H9 (cell line): ENCODE data around the gene INPP5F. TPM values are rescaled to one million over a fixed set of nuclear protein-coding genes. Genes with fewer than 3 reads are reported as not detected.

ENCODE experiments used
- DNase-seq: peaks from one replicate; pipeline ENCODE4 v3.0.0-alpha.2; 2017
- H2AFZ ChIP-seq: one replicate; pipeline ENCODE4 v1.6.1; 2013; ENCODE audit warnings: mild to moderate bottlenecking, low read length, control low read depth, moderate library complexity
- H2AK5ac ChIP-seq: 2 replicates; pipeline ENCODE4 v1.6.1; 2013; ENCODE audit warnings: low read length, control low read depth, mixed read lengths; ENCODE audit not compliant: insufficient read length
- H2BK120ac ChIP-seq: one replicate; pipeline ENCODE4 v1.6.1; 2013; ENCODE audit warnings: low read depth, mild to moderate bottlenecking, low read length, control low read depth, inconsistent platforms; ENCODE audit not compliant: poor library complexity, severe bottlenecking
- H2BK12ac ChIP-seq: 2 replicates; pipeline ENCODE4 v1.6.1; 2013; ENCODE audit warnings: low read length, control low read depth, mixed read lengths, low read depth; ENCODE audit not compliant: insufficient read length
- H2BK15ac ChIP-seq: 2 replicates; pipeline ENCODE4 v1.6.1; 2013; ENCODE audit warnings: low read depth, low read length, control low read depth
- H2BK20ac ChIP-seq: one replicate; pipeline ENCODE4 v1.6.1; 2013; ENCODE audit warnings: low read depth, mild to moderate bottlenecking, low read length, control low read depth, inconsistent platforms; ENCODE audit not compliant: poor library complexity, severe bottlenecking
- H2BK5ac ChIP-seq: 2 replicates; pipeline ENCODE4 v1.6.1; 2013; ENCODE audit warnings: low read length, control low read depth, mixed read lengths; ENCODE audit not compliant: insufficient read length
- H3K14ac ChIP-seq: 2 replicates; pipeline ENCODE4 v1.6.1; 2013; ENCODE audit warnings: low read length, control low read depth; ENCODE audit not compliant: insufficient read depth
- H3K18ac ChIP-seq: 2 replicates; pipeline ENCODE4 v1.6.1; 2013; ENCODE audit warnings: low read depth, mild to moderate bottlenecking, mixed read lengths, low read length, control low read depth; ENCODE audit not compliant: insufficient read length
- H3K23ac ChIP-seq: 2 replicates; pipeline ENCODE4 v1.6.1; 2013; ENCODE audit warnings: low read length, control low read depth, mixed read lengths, low read depth; ENCODE audit not compliant: insufficient read length
- H3K23me2 ChIP-seq: 2 replicates; pipeline ENCODE4 v1.6.1; 2013; ENCODE audit warnings: low read depth, mild to moderate bottlenecking, mixed read lengths, low read length, control low read depth; ENCODE audit not compliant: insufficient read length, poor library complexity, severe bottlenecking
- H3K27ac ChIP-seq: 2 replicates; pipeline ENCODE4 v1.5.1; 2013; ENCODE audit warnings: low read length, control low read depth, mixed read lengths, low read depth; ENCODE audit not compliant: insufficient read length
- H3K27me3 ChIP-seq: 2 replicates; pipeline ENCODE4 v1.6.1; 2013; ENCODE audit warnings: low read length, control low read depth, inconsistent platforms; ENCODE audit not compliant: insufficient read depth
- H3K4ac ChIP-seq: 2 replicates; pipeline ENCODE4 v1.6.1; 2013; ENCODE audit warnings: low read depth, mild to moderate bottlenecking, control low read depth, inconsistent platforms, low read length, moderate library complexity
- H3K4me1 ChIP-seq: 2 replicates; pipeline ENCODE4 v1.6.1; 2013; ENCODE audit warnings: low read length, control low read depth, inconsistent platforms; ENCODE audit not compliant: insufficient read depth
- H3K4me2 ChIP-seq: 2 replicates; pipeline ENCODE4 v1.6.1; 2013; ENCODE audit warnings: low read length, control low read depth, mixed read lengths; ENCODE audit not compliant: insufficient read length, insufficient read depth
- H3K56ac ChIP-seq: 2 replicates; pipeline ENCODE4 v1.6.1; 2013; ENCODE audit warnings: low read depth, mild to moderate bottlenecking, mixed read lengths, low read length, control low read depth; ENCODE audit not compliant: insufficient read length
- H3K79me1 ChIP-seq: 2 replicates; pipeline ENCODE4 v1.6.1; 2013; ENCODE audit warnings: low read depth, mild to moderate bottlenecking, moderate library complexity, low read length, control low read depth, inconsistent platforms; ENCODE audit not compliant: insufficient read depth, poor library complexity, severe bottlenecking
- H3K79me2 ChIP-seq: 2 replicates; pipeline ENCODE4 v1.6.1; 2013; ENCODE audit warnings: low read length, control low read depth, inconsistent platforms; ENCODE audit not compliant: insufficient read depth
- H3K9ac ChIP-seq: 2 replicates; pipeline ENCODE4 v1.6.1; 2013; ENCODE audit warnings: low read length, control low read depth, mixed read lengths; ENCODE audit not compliant: insufficient read length; ENCODE audit errors: extremely low read depth
- H3K9me3 ChIP-seq: one replicate; pipeline ENCODE4 v1.6.1; 2013; ENCODE audit warnings: low read depth, low read length, inconsistent platforms; ENCODE audit not compliant: control insufficient read depth
- H3T11ph ChIP-seq: one replicate; pipeline ENCODE4 v1.6.1; 2013; ENCODE audit warnings: mild to moderate bottlenecking, low read length, control low read depth, inconsistent platforms
- H4K20me1 ChIP-seq: one replicate; pipeline ENCODE4 v1.6.1; 2013; ENCODE audit not compliant: control insufficient read depth, insufficient read length, insufficient read depth
- H4K5ac ChIP-seq: 2 replicates; pipeline ENCODE4 v1.6.1; 2013; ENCODE audit warnings: low read depth, mild to moderate bottlenecking, mixed read lengths, low read length, control low read depth; ENCODE audit not compliant: insufficient read length
- H4K8ac ChIP-seq: replicated peaks from 2 replicates; pipeline ENCODE4 v1.6.1; 2013; ENCODE audit warnings: low read length, control low read depth, mixed read lengths, low read depth; ENCODE audit not compliant: insufficient read length
- H4K91ac ChIP-seq: 2 replicates; pipeline ENCODE4 v1.6.1; 2013; ENCODE audit warnings: low read depth, mild to moderate bottlenecking, moderate library complexity, mixed read lengths, low read length, control low read depth; ENCODE audit not compliant: insufficient read length
- H3K27ac Mint-ChIP-seq, 3 experiments: 2 replicates in 2 of 3; 3 replicates in 1 of 3; pipeline ENCODE4 v1.8.0; 2020 to 2021; ENCODE audit warnings: mixed read lengths in 3 of 3, mild to moderate bottlenecking in 1 of 3, moderate library complexity in 1 of 3
- H3K27me3 Mint-ChIP-seq: 2 replicates; pipeline ENCODE4 v1.8.0; 2021; ENCODE audit warnings: low read depth, mild to moderate bottlenecking, moderate library complexity, mixed read lengths
- H3K36me3 Mint-ChIP-seq, 3 experiments: 2 replicates in 2 of 3; 3 replicates in 1 of 3; pipeline ENCODE4 v1.8.0; 2020 to 2021; ENCODE audit warnings: low read depth in 3 of 3, mixed read lengths in 3 of 3; ENCODE audit not compliant: insufficient read depth in 1 of 3
- H3K4me1 Mint-ChIP-seq, 2 experiments: 2 replicates each; pipeline ENCODE4 v1.8.0; 2020; ENCODE audit warnings: mixed read lengths in 2 of 2
- H3K4me3 Mint-ChIP-seq, 2 experiments: 2 replicates in 1 of 2; 3 replicates in 1 of 2; pipeline ENCODE4 v1.8.0; 2020 to 2021; ENCODE audit warnings: mild to moderate bottlenecking in 2 of 2, mixed read lengths in 2 of 2, moderate library complexity in 1 of 2
- H3K9me3 Mint-ChIP-seq, 2 experiments: 2 replicates in 1 of 2; 3 replicates in 1 of 2; pipeline ENCODE4 v1.8.0; 2020; ENCODE audit warnings: mild to moderate bottlenecking in 2 of 2, mixed read lengths in 2 of 2, moderate library complexity in 1 of 2
- WGBS: extraction: QIAGEN DNeasy Blood & Tissue Kit; methylation state at CpG from one replicate; pipeline ENCODE4 v1.1.7; 2013; ENCODE audit warnings: missing lambda C conversion rate, low lambda C conversion rate, mixed read lengths; ENCODE audit not compliant: insufficient read length; ENCODE audit errors: extremely low coverage; 5-methylcytosine and 5-hydroxymethylcytosine counted together
- total RNA-seq: library from RNA; stranded (reverse); gene quantifications from 2 replicates; pipeline ENCODE4 v1.2.1, GENCODE V29; 2021
- TF ChIP-seq, protein P1 (sequence below): fragments of 200-600 bp; sonication (generic); conservative IDR thresholded peaks from 3 replicates; pipeline ENCODE4 v1.8.0; 2021; ENCODE audit warnings: antibody characterized with exemption, mild to moderate bottlenecking

INPP5F gene
- total RNA-seq, 1 experiment from 2014 or later = 108 TPM

DNA sequence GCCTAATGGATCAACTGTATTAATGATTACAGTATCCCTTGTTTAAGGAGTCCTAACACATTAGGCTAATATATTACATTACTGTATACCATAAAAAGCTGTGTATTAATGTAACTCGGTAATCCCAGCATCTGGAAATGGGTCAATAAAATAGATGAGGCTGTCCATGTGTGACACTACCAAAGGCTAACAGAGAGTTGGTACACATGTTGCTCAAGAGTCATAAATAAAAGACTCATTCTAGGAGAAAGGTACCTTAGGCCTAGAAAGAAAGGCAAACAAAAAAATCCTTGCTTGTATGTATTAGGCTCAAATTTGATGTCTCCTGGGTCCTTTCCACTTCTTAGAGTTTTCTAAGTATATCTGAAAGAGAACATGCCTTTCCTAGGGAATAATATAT lies 132.2 kb downstream of the INPP5F start:
- Histone ChIP-seq H4K20me1 (no peaks in the 10 kb centered on the region), H4K8ac (no peak overlapping the region), H2BK12ac (no peak overlapping the region), H3K9me3 (no peaks in the 10 kb centered on the region), H3T11ph (no peak overlapping the region), H2BK20ac (no peak overlapping the region), H2AK5ac (no peak overlapping the region), H4K91ac (no peak overlapping the region), H3K79me1 (no peaks in the 10 kb centered on the region), H3K14ac (no peak overlapping the region), H2BK15ac (no peak overlapping the region), H3K4ac (no peak overlapping the region), H2AFZ (no peak overlapping the region), H3K4me2 (no peak overlapping the region), H3K9ac (no peak overlapping the region), H3K56ac (no peak overlapping the region), H3K79me2 (peaks cover 3% of the 10 kb centered on the region; the same call in 1 of the 2 replicates), H3K27me3 (no peaks in the 10 kb centered on the region), H2BK5ac (no peak overlapping the region), H3K18ac (no peak overlapping the region), H3K23ac (no peak overlapping the region), H2BK120ac (no peak overlapping the region), H3K4me1 (peaks cover 2% of the 10 kb centered on the region; the same call in 1 of the 2 replicates), H3K23me2 (no peaks in the 10 kb centered on the region), H3K27ac (no peak overlapping the region), H4K5ac (no peak overlapping the region)
- Mint-ChIP-seq H3K27ac (no peak overlapping the region), H3K27me3 (no peaks in the 10 kb centered on the region), H3K4me1 (peaks cover 24 to 26% of the 10 kb centered on the region in 2 experiments), H3K4me3 (no peak overlapping the region), H3K9me3 (no peaks in the 10 kb centered on the region), H3K36me3 (peaks cover 14 to 41% (median 41%) of the 10 kb centered on the region in 3 experiments; a peak in 6 of 7 replicates)
- no CpG with 5 or more reads among the region's 1 CpG for WGBS
- no peak for DNase-seq
- TF ChIP-seq, protein P1, sequence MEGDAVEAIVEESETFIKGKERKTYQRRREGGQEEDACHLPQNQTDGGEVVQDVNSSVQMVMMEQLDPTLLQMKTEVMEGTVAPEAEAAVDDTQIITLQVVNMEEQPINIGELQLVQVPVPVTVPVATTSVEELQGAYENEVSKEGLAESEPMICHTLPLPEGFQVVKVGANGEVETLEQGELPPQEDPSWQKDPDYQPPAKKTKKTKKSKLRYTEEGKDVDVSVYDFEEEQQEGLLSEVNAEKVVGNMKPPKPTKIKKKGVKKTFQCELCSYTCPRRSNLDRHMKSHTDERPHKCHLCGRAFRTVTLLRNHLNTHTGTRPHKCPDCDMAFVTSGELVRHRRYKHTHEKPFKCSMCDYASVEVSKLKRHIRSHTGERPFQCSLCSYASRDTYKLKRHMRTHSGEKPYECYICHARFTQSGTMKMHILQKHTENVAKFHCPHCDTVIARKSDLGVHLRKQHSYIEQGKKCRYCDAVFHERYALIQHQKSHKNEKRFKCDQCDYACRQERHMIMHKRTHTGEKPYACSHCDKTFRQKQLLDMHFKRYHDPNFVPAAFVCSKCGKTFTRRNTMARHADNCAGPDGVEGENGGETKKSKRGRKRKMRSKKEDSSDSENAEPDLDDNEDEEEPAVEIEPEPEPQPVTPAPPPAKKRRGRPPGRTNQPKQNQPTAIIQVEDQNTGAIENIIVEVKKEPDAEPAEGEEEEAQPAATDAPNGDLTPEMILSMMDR = no peak
